Activated T-helper 2 cell treated with anti-CD3 and anti-CD28 coated beads, Interferon-gamma antibody, Interleukin-2, Interleukin-4, amounts not matched to agents 10 μg/mL and 5 μg/mL and 100 μg/mL, durations not matched to agents 14 hours and 24 hours and 36 hours (primary cell): Measurements from ENCODE around the gene SLA2. TPM values are rescaled to one million over a fixed set of nuclear protein-coding genes. Genes with fewer than 3 reads are reported as not detected.
"Not testable (repeated sequence)": the region's sequence is repeated elsewhere in the genome, so short reads cannot be mapped to it uniquely, and the experiment has no call there.

Source experiments
- DNase-seq: peaks from one replicate; pipeline ENCODE4 v3.0.0; 2021; ENCODE audit warnings: low spot score
- H3K27ac Mint-ChIP-seq: one replicate; pipeline ENCODE4 v1.8.0; 2021; ENCODE audit warnings: mixed read lengths
- H3K27me3 Mint-ChIP-seq: one replicate; pipeline ENCODE4 v1.8.0; 2021; ENCODE audit warnings: low read depth, mixed read lengths
- H3K36me3 Mint-ChIP-seq: one replicate; pipeline ENCODE4 v1.8.0; 2021; ENCODE audit warnings: low read depth, mixed read lengths
- H3K4me1 Mint-ChIP-seq: one replicate; pipeline ENCODE4 v1.8.0; 2021; ENCODE audit warnings: low read depth, mixed read lengths
- H3K4me3 Mint-ChIP-seq: one replicate; pipeline ENCODE4 v1.8.0; 2021; ENCODE audit warnings: low read depth, mild to moderate bottlenecking, moderate library complexity, mixed read lengths
- H3K9me3 Mint-ChIP-seq: one replicate; pipeline ENCODE4 v1.8.0; 2021; ENCODE audit warnings: mixed read lengths
- intact Hi-C: fragments of 100-400 bp; cut with micrococcal nuclease; formaldehyde crosslinking; loops from one replicate; pipeline ENCODE4 v1.15.1; 2023
- total RNA-seq: library from RNA; stranded (reverse); gene quantifications from 2 replicates; pipeline ENCODE4 v1.2.3, GENCODE V29; 2022

Gene SLA2
- total RNA-seq, 1 donor from 2014 or later = 54.9 TPM

GRCh38 chr20:36576081-36576445 is 69.9 kb downstream of the SLA2 start:
- Mint-ChIP-seq H3K4me1 (peaks cover 43% of the 10 kb centered on the region), H3K9me3 (no peaks in the 10 kb centered on the region), H3K36me3 (peaks cover 49% of the 10 kb centered on the region), H3K27me3 (no peaks in the 10 kb centered on the region), H3K27ac (peak overlapping the region; percentile 98), H3K4me3 (peak overlapping the region; percentile 97)
- intact Hi-C loops = no loop called here
- no peak for DNase-seq

GRCh38 chr20:36574366-36575135 is 71.4 kb downstream of the SLA2 start:
- intact Hi-C loops = loop anchor here (1.0 kb wide), 1 partner anchor 20 kb away; no protein-coding TSS in a partner anchor
- peak overlapping the region; percentile 98 for H3K27ac Mint-ChIP-seq
- H3K36me3 Mint-ChIP-seq = peaks cover 36% of the 10 kb centered on the region
- peak; percentile 47 for DNase-seq
- H3K27me3 Mint-ChIP-seq = no peaks in the 10 kb centered on the region
- no peaks in the 10 kb centered on the region for H3K9me3 Mint-ChIP-seq
- H3K4me3 Mint-ChIP-seq = peak overlapping the region; percentile 97
- H3K4me1 Mint-ChIP-seq = peaks cover 35% of the 10 kb centered on the region

GRCh38 chr20:36573798-36574365 is 72.1 kb downstream of the SLA2 start:
- no peak for DNase-seq
- intact Hi-C loops = loop anchor here (1.0 to 2.0 kb wide), 4 partner anchors 17 to 71 kb away; partner anchors contain the start of gene RAB5IF
- Mint-ChIP-seq H3K36me3 (peaks cover 31% of the 10 kb centered on the region), H3K27ac (peak overlapping the region; percentile 55), H3K9me3 (no peaks in the 10 kb centered on the region), H3K4me1 (peaks cover 34% of the 10 kb centered on the region), H3K27me3 (no peaks in the 10 kb centered on the region), H3K4me3 (peak overlapping the region; percentile 57)

- H3K36me3 Mint-ChIP-seq = peaks cover 26% of the 10 kb centered on the region
- no peaks in the 10 kb centered on the region for H3K27me3 Mint-ChIP-seq
- intact Hi-C loops = loop anchor here (1.0 to 2.0 kb wide), 4 partner anchors 16 to 72 kb away; partner anchors contain the start of gene RAB5IF
- H3K4me3 Mint-ChIP-seq = peak within 1 kb of the TSS; percentile 97
- H3K9me3 Mint-ChIP-seq = no peaks in the 10 kb centered on the region
- peak within 1 kb of the TSS; percentile 99 for H3K27ac Mint-ChIP-seq
- H3K4me1 Mint-ChIP-seq = peaks cover 34% of the 10 kb centered on the region
- peak; percentile 78 for DNase-seq
Observed at GRCh38 chr20:36573103-36573797, 72.7 kb downstream of the SLA2 start, which contains the start of gene TGIF2. TGIF2 (plus strand) TSS chr20:36573597; CDS start chr20:36578775, 5,178 bp downstream.

- peak overlapping the region; percentile 99 for H3K27ac Mint-ChIP-seq
- H3K36me3 Mint-ChIP-seq = peaks cover 24% of the 10 kb centered on the region
- H3K4me1 Mint-ChIP-seq = peaks cover 34% of the 10 kb centered on the region
- no peaks in the 10 kb centered on the region for H3K9me3 Mint-ChIP-seq
- peak; percentile 56 for DNase-seq
- intact Hi-C loops = loop anchor here (1.0 to 2.0 kb wide), 5 partner anchors 16 to 161 kb away; partner anchors contain the start of gene RAB5IF
- peak overlapping the region; percentile 86 for H3K4me3 Mint-ChIP-seq
- no peaks in the 10 kb centered on the region for H3K27me3 Mint-ChIP-seq
Observed at GRCh38 chr20:36572701-36573102, 73.3 kb downstream of the SLA2 start.

- intact Hi-C loops = loop anchor here (1.0 to 2.0 kb wide), 4 partner anchors 15 to 161 kb away; no protein-coding TSS in a partner anchor
- no peak for DNase-seq
- Mint-ChIP-seq H3K9me3 (no peaks in the 10 kb centered on the region), H3K4me1 (peaks cover 34% of the 10 kb centered on the region), H3K27me3 (no peaks in the 10 kb centered on the region), H3K36me3 (peaks cover 22% of the 10 kb centered on the region), H3K4me3 (peak overlapping the region; percentile 86), H3K27ac (peak overlapping the region; percentile 99)
Observed at GRCh38 chr20:36571564-36572504, 74.2 kb downstream of the SLA2 start.

- H3K27ac Mint-ChIP-seq = no peak overlapping the region
- no peak for DNase-seq
- H3K36me3 Mint-ChIP-seq = peaks cover 5% of the 10 kb centered on the region
- intact Hi-C loops = no loop called here
- H3K27me3 Mint-ChIP-seq = no peaks in the 10 kb centered on the region
- H3K4me1 Mint-ChIP-seq = peaks cover 18% of the 10 kb centered on the region
- H3K9me3 Mint-ChIP-seq = peaks cover 6% of the 10 kb centered on the region
- no peak overlapping the region for H3K4me3 Mint-ChIP-seq
Observed at GRCh38 chr20:36569847-36570429, 76.1 kb downstream of the SLA2 start.

- H3K4me1 Mint-ChIP-seq = peaks cover 1% of the 10 kb centered on the region
- H3K36me3 Mint-ChIP-seq = peaks cover 3% of the 10 kb centered on the region
- H3K4me3 Mint-ChIP-seq = no peak overlapping the region
- intact Hi-C loops = no loop called here
- DNase-seq = no peak
- no peak overlapping the region for H3K27ac Mint-ChIP-seq
- no peaks in the 10 kb centered on the region for H3K27me3 Mint-ChIP-seq
- peaks cover 10% of the 10 kb centered on the region for H3K9me3 Mint-ChIP-seq
Observed at GRCh38 chr20:36565520-36565919, 80.5 kb downstream of the SLA2 start.

- H3K27ac Mint-ChIP-seq, DNase-seq, H3K27me3 Mint-ChIP-seq, intact Hi-C loops, H3K4me1 Mint-ChIP-seq, H3K36me3 Mint-ChIP-seq, H3K4me3 Mint-ChIP-seq: not testable (repeated sequence)
- peaks cover 10% of the 10 kb centered on the region for H3K9me3 Mint-ChIP-seq
Observed at GRCh38 chr20:36564726-36565121, 81.3 kb downstream of the SLA2 start.

GRCh38 chr20:36564078-36564725 is 81.8 kb downstream of the SLA2 start:
- H3K4me3 Mint-ChIP-seq, H3K36me3 Mint-ChIP-seq, H3K4me1 Mint-ChIP-seq, H3K27ac Mint-ChIP-seq, H3K27me3 Mint-ChIP-seq, intact Hi-C loops, DNase-seq: not testable (repeated sequence)
- H3K9me3 Mint-ChIP-seq = peaks cover 10% of the 10 kb centered on the region

- DNase-seq = no peak
- H3K4me3 Mint-ChIP-seq = no peak overlapping the region
- intact Hi-C loops = no loop called here
- H3K36me3 Mint-ChIP-seq = peaks cover 3% of the 10 kb centered on the region
- H3K27ac Mint-ChIP-seq = no peak overlapping the region
- peaks cover 1% of the 10 kb centered on the region for H3K4me1 Mint-ChIP-seq
- peaks cover 10% of the 10 kb centered on the region for H3K9me3 Mint-ChIP-seq
- no peaks in the 10 kb centered on the region for H3K27me3 Mint-ChIP-seq
Observed at GRCh38 chr20:36563374-36563773, 82.6 kb downstream of the SLA2 start.
